ENCODE measurements around the gene NEK9. TPM values are rescaled to one million over a fixed set of nuclear protein-coding genes. Genes with fewer than 3 reads are reported as not detected.

NEK9 gene
- total RNA-seq, 1 donor from 2014 or later: 102 TPM

Other genes with a start within 250 kb of the NEK9 start
- gene DLST, start 245.1 kb downstream of the NEK9 start, total RNA-seq: 213 TPM
- 19.1 TPM for gene RPS6KL1, start 203.8 kb downstream of the NEK9 start, total RNA-seq
- gene PGF, start 171.5 kb downstream of the NEK9 start, total RNA-seq: 6.5 TPM
- gene EIF2B2, start 124.1 kb downstream of the NEK9 start, total RNA-seq: 34.0 TPM
- gene MLH3, start 75.6 kb downstream of the NEK9 start, total RNA-seq: 20.2 TPM
- gene ACYP1, start 63.0 kb downstream of the NEK9 start, total RNA-seq: 11.7 TPM
- 11.4 TPM for gene ZC2HC1C, start 57.4 kb downstream of the NEK9 start, total RNA-seq
- 280 TPM for gene TMED10, start 49.6 kb upstream of the NEK9 start, total RNA-seq
- gene FOS, start 151.8 kb upstream of the NEK9 start, total RNA-seq: 9.5 TPM